ENCODE data around the gene TPCN1.

The TPCN1 gene

GRCh38 chr12:113260127-113260526 lies 38.9 kb downstream of the TPCN1 start:
- peaks cover 5% of the 10 kb centered on the region for H3K4me1 ChIP-seq (ENCODE audit: control insufficient read depth, insufficient read depth, low read length, poor library complexity, severe bottlenecking)
- H3K27me3 ChIP-seq (replicated peaks; ENCODE audit: control insufficient read depth, insufficient read depth, low read length, poor library complexity, severe bottlenecking): no peaks in the 10 kb centered on the region
- no peak overlapping the region for H3K27ac ChIP-seq (ENCODE audit: insufficient read depth, low read length, poor library complexity, severe bottlenecking)
- DNase-seq: no peak
- no peaks in the 10 kb centered on the region for H3K9me3 ChIP-seq (ENCODE audit: control insufficient read depth, low read length)
- H3K36me3 ChIP-seq (ENCODE audit: control insufficient read depth, insufficient read depth, low read length): peaks cover 7% of the 10 kb centered on the region
- H3K4me3 ChIP-seq (ENCODE audit: insufficient read depth, low read depth, low read length, poor library complexity, severe bottlenecking): no peak overlapping the region

GRCh38 chr12:113260636-113261300 lies 39.5 kb downstream of the TPCN1 start:
- no peak for DNase-seq
- Histone ChIP-seq H3K27ac (ENCODE audit: insufficient read depth, low read length, poor library complexity, severe bottlenecking) (no peak overlapping the region), H3K4me3 (ENCODE audit: insufficient read depth, low read depth, low read length, poor library complexity, severe bottlenecking) (no peak overlapping the region), H3K4me1 (ENCODE audit: control insufficient read depth, insufficient read depth, low read length, poor library complexity, severe bottlenecking) (peaks cover 5% of the 10 kb centered on the region), H3K36me3 (ENCODE audit: control insufficient read depth, insufficient read depth, low read length) (peaks cover 10% of the 10 kb centered on the region), H3K27me3 (replicated peaks; ENCODE audit: control insufficient read depth, insufficient read depth, low read length, poor library complexity, severe bottlenecking) (no peaks in the 10 kb centered on the region), H3K9me3 (ENCODE audit: control insufficient read depth, low read length) (no peaks in the 10 kb centered on the region)

GRCh38 chr12:113261847-113262470 lies 40.7 kb downstream of the TPCN1 start:
- peaks cover 5% of the 10 kb centered on the region for H3K4me1 ChIP-seq (ENCODE audit: control insufficient read depth, insufficient read depth, low read length, poor library complexity, severe bottlenecking)

GRCh38 chr12:113262710-113263109 lies 41.4 kb downstream of the TPCN1 start:
- Histone ChIP-seq H3K27me3 (replicated peaks; ENCODE audit: control insufficient read depth, insufficient read depth, low read length, poor library complexity, severe bottlenecking) (no peaks in the 10 kb centered on the region), H3K27ac (ENCODE audit: insufficient read depth, low read length, poor library complexity, severe bottlenecking) (no peak overlapping the region)

More at GRCh38 chr12:113261847-113262470, 40.7 kb downstream of the TPCN1 start:
- DNase-seq: no peak
- no peak overlapping the region for H3K27ac ChIP-seq (ENCODE audit: insufficient read depth, low read length, poor library complexity, severe bottlenecking)
- no peak overlapping the region for H3K4me3 ChIP-seq (ENCODE audit: insufficient read depth, low read depth, low read length, poor library complexity, severe bottlenecking)
- no peaks in the 10 kb centered on the region for H3K27me3 ChIP-seq (replicated peaks; ENCODE audit: control insufficient read depth, insufficient read depth, low read length, poor library complexity, severe bottlenecking)
- H3K36me3 ChIP-seq (ENCODE audit: control insufficient read depth, insufficient read depth, low read length): peaks cover 19% of the 10 kb centered on the region
- no peaks in the 10 kb centered on the region for H3K9me3 ChIP-seq (ENCODE audit: control insufficient read depth, low read length)

GRCh38 chr12:113263431-113263963 lies 42.2 kb downstream of the TPCN1 start:
- H3K9me3 ChIP-seq (ENCODE audit: control insufficient read depth, low read length): no peaks in the 10 kb centered on the region
- H3K4me3 ChIP-seq (ENCODE audit: insufficient read depth, low read depth, low read length, poor library complexity, severe bottlenecking): no peak overlapping the region
- peaks cover 5% of the 10 kb centered on the region for H3K4me1 ChIP-seq (ENCODE audit: control insufficient read depth, insufficient read depth, low read length, poor library complexity, severe bottlenecking)
- no peak overlapping the region for H3K27ac ChIP-seq (ENCODE audit: insufficient read depth, low read length, poor library complexity, severe bottlenecking)
- no peak for DNase-seq
- no peaks in the 10 kb centered on the region for H3K27me3 ChIP-seq (replicated peaks; ENCODE audit: control insufficient read depth, insufficient read depth, low read length, poor library complexity, severe bottlenecking)
- H3K36me3 ChIP-seq (ENCODE audit: control insufficient read depth, insufficient read depth, low read length): peaks cover 27% of the 10 kb centered on the region

More at GRCh38 chr12:113262710-113263109, 41.4 kb downstream of the TPCN1 start:
- no peak for DNase-seq
- peaks cover 19% of the 10 kb centered on the region for H3K36me3 ChIP-seq (ENCODE audit: control insufficient read depth, insufficient read depth, low read length)
- H3K4me1 ChIP-seq (ENCODE audit: control insufficient read depth, insufficient read depth, low read length, poor library complexity, severe bottlenecking): peaks cover 5% of the 10 kb centered on the region
- H3K4me3 ChIP-seq (ENCODE audit: insufficient read depth, low read depth, low read length, poor library complexity, severe bottlenecking): no peak overlapping the region
- H3K9me3 ChIP-seq (ENCODE audit: control insufficient read depth, low read length): no peaks in the 10 kb centered on the region

- Histone ChIP-seq H3K27ac (ENCODE audit: insufficient read depth, low read length, poor library complexity, severe bottlenecking) (no peak overlapping the region), H3K9me3 (ENCODE audit: control insufficient read depth, low read length) (no peaks in the 10 kb centered on the region), H3K4me3 (ENCODE audit: insufficient read depth, low read depth, low read length, poor library complexity, severe bottlenecking) (no peak overlapping the region), H3K36me3 (ENCODE audit: control insufficient read depth, insufficient read depth, low read length) (peaks cover 38% of the 10 kb centered on the region), H3K4me1 (ENCODE audit: control insufficient read depth, insufficient read depth, low read length, poor library complexity, severe bottlenecking) (peaks cover 5% of the 10 kb centered on the region), H3K27me3 (replicated peaks; ENCODE audit: control insufficient read depth, insufficient read depth, low read length, poor library complexity, severe bottlenecking) (no peaks in the 10 kb centered on the region)
- no peak for DNase-seq
Measured at GRCh38 chr12:113266106-113266895, 45.0 kb downstream of the TPCN1 start.

- Histone ChIP-seq H3K4me1 (ENCODE audit: control insufficient read depth, insufficient read depth, low read length, poor library complexity, severe bottlenecking) (peaks cover 2% of the 10 kb centered on the region), H3K36me3 (ENCODE audit: control insufficient read depth, insufficient read depth, low read length) (peaks cover 48% of the 10 kb centered on the region), H3K4me3 (ENCODE audit: insufficient read depth, low read depth, low read length, poor library complexity, severe bottlenecking) (no peak overlapping the region), H3K27me3 (replicated peaks; ENCODE audit: control insufficient read depth, insufficient read depth, low read length, poor library complexity, severe bottlenecking) (no peaks in the 10 kb centered on the region), H3K27ac (ENCODE audit: insufficient read depth, low read length, poor library complexity, severe bottlenecking) (no peak overlapping the region), H3K9me3 (ENCODE audit: control insufficient read depth, low read length) (no peaks in the 10 kb centered on the region)
- DNase-seq: no peak
Measured at GRCh38 chr12:113267621-113268020, 46.4 kb downstream of the TPCN1 start.

- H3K27me3 ChIP-seq (replicated peaks; ENCODE audit: control insufficient read depth, insufficient read depth, low read length, poor library complexity, severe bottlenecking): no peaks in the 10 kb centered on the region
- H3K4me1 ChIP-seq (ENCODE audit: control insufficient read depth, insufficient read depth, low read length, poor library complexity, severe bottlenecking): no peaks in the 10 kb centered on the region
- no peaks in the 10 kb centered on the region for H3K9me3 ChIP-seq (ENCODE audit: control insufficient read depth, low read length)
- no peak overlapping the region for H3K4me3 ChIP-seq (ENCODE audit: insufficient read depth, low read depth, low read length, poor library complexity, severe bottlenecking)
- H3K27ac ChIP-seq (ENCODE audit: insufficient read depth, low read length, poor library complexity, severe bottlenecking): no peak overlapping the region
- H3K36me3 ChIP-seq (ENCODE audit: control insufficient read depth, insufficient read depth, low read length): peaks cover 52% of the 10 kb centered on the region
- DNase-seq: no peak
Measured at GRCh38 chr12:113268136-113268535, 46.9 kb downstream of the TPCN1 start.

GRCh38 chr12:113268621-113269020 lies 47.4 kb downstream of the TPCN1 start:
- H3K27me3 ChIP-seq (replicated peaks; ENCODE audit: control insufficient read depth, insufficient read depth, low read length, poor library complexity, severe bottlenecking): no peaks in the 10 kb centered on the region
- peaks cover 52% of the 10 kb centered on the region for H3K36me3 ChIP-seq (ENCODE audit: control insufficient read depth, insufficient read depth, low read length)
- H3K27ac ChIP-seq (ENCODE audit: insufficient read depth, low read length, poor library complexity, severe bottlenecking): no peak overlapping the region

More at GRCh38 chr12:113268621-113269020, 47.4 kb downstream of the TPCN1 start:
- Histone ChIP-seq H3K4me1 (ENCODE audit: control insufficient read depth, insufficient read depth, low read length, poor library complexity, severe bottlenecking) (no peaks in the 10 kb centered on the region), H3K9me3 (ENCODE audit: control insufficient read depth, low read length) (no peaks in the 10 kb centered on the region), H3K4me3 (ENCODE audit: insufficient read depth, low read depth, low read length, poor library complexity, severe bottlenecking) (no peak overlapping the region)
- no peak for DNase-seq

All from effector memory CD4-positive, alpha-beta T cell (primary cell).